ENCODE results near the gene ZNF10. TPM values are rescaled to one million over a fixed set of nuclear protein-coding genes. Genes with fewer than 3 reads are reported as not detected.

The ZNF10 gene
- total RNA-seq, 4 donors from 2014 or later: 5.7 to 33.1 (median 16.2) TPM

- no peak for TF ChIP-seq EP300 (IDR thresholded peaks at IDR 0.05)
- no peak for TF ChIP-seq POLR2A (IDR thresholded peaks at IDR 0.05)
- no peak for TF ChIP-seq CTCF (IDR thresholded peaks at IDR 0.05)
- no peaks in the 10 kb centered on the region for H3K27me3 ChIP-seq
- 94 to 97% methylated on average over 2 of the region's 2 CpGs for WGBS, 2 donors
- H3K9me3 ChIP-seq: peaks cover 4 to 100% (median 59%) of the 10 kb centered on the region in 4 donors
- no peak for DNase-seq (ENCODE audit: low spot score in 2 of 2)
- H3K4me1 ChIP-seq: no peaks in the 10 kb centered on the region
- no peak overlapping the region for H3K27ac ChIP-seq
- H3K4me3 ChIP-seq: no peak overlapping the region
- H3K36me3 ChIP-seq: peaks cover 9 to 79% (median 55%) of the 10 kb centered on the region in 3 donors
Measured at GRCh38 chr12:133156125-133156690, 25.8 kb downstream of the ZNF10 start.

DNA sequence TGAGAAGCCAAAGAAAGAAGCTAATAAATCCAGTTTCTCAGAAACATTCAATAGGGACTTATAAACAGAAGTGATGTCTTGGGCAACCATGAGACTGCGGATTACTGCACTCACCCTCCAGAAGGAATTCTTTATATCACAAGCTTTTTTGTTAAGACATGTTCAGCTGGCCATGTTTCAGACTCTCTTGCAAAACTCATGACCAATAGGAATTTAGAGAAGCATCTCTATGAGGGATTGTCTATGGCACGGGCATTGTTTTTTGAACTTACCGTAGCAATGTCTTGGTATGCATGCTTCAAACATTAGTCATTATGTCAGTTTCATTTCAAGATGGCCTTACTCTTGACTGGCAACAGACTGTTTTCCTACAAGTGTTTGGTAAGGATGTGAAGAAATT lies 35.3 kb downstream of the ZNF10 start:
- Histone ChIP-seq H3K36me3 (no peaks in the 10 kb centered on the region), H3K9me3 (peaks cover 0 to 90% (median 21%) of the 10 kb centered on the region in 4 donors), H3K4me1 (no peaks in the 10 kb centered on the region), H3K4me3 (no peak overlapping the region), H3K27me3 (no peaks in the 10 kb centered on the region), H3K27ac (no peak overlapping the region)
- WGBS, 2 donors: 85 to 91% methylated on average over 3 of the region's 3 CpGs
- no peak for TF ChIP-seq CTCF (IDR thresholded peaks at IDR 0.05)
- TF ChIP-seq EP300 (IDR thresholded peaks at IDR 0.05): no peak
- no peak for TF ChIP-seq POLR2A (IDR thresholded peaks at IDR 0.05)
- DNase-seq (ENCODE audit: low spot score in 2 of 2): no peak

DNA sequence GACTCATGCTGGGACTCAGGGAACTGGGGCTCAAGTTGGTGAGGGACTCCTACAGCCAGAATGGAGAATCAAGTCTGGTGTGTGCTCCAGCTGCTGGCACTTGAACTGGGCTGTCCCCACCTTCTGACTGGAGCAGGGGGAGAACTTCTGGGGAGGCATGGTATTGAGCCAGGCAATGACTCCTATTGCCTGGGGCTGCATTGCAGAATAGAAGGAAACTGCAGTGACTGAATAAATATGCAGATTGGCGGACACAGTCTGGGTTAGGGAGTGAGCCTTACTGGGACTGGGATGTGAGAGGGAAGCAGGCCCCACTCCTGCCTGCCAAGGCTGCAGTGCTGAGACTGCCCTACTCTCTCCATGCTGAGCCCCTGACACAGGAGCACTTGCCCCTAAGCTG lies 42.1 kb downstream of the ZNF10 start:
- Histone ChIP-seq H3K9me3 (peaks cover 0 to 87% (median 14%) of the 10 kb centered on the region in 4 donors), H3K4me3 (no peak overlapping the region), H3K27ac (no peak overlapping the region), H3K36me3 (no peaks in the 10 kb centered on the region), H3K27me3 (no peaks in the 10 kb centered on the region), H3K4me1 (no peaks in the 10 kb centered on the region)
- DNase-seq (ENCODE audit: low spot score in 2 of 2): no peak
- TF ChIP-seq EP300 (IDR thresholded peaks at IDR 0.05): no peak
- TF ChIP-seq CTCF (IDR thresholded peaks at IDR 0.05): no peak
- TF ChIP-seq POLR2A (IDR thresholded peaks at IDR 0.05): no peak
- 86 to 100% methylated on average over 1 of the region's 1 CpG for whole genome bisulfite sequencing, 2 donors

GRCh38 chr12:133174901-133175300 lies 44.5 kb downstream of the ZNF10 start:
- Histone ChIP-seq H3K4me1 (no peaks in the 10 kb centered on the region), H3K4me3 (no peak overlapping the region), H3K27me3 (no peaks in the 10 kb centered on the region), H3K27ac (no peak overlapping the region), H3K36me3 (no peaks in the 10 kb centered on the region), H3K9me3 (peaks cover 0 to 88% (median 15%) of the 10 kb centered on the region in 4 donors)
- TF ChIP-seq CTCF (IDR thresholded peaks at IDR 0.05) (no peak), EP300 (IDR thresholded peaks at IDR 0.05) (no peak), POLR2A (IDR thresholded peaks at IDR 0.05) (no peak)
- 76 to 86% methylated on average over 1 of the region's 1 CpG for WGBS, 2 donors
- DNase-seq (ENCODE audit: low spot score in 2 of 2): no peak

DNA sequence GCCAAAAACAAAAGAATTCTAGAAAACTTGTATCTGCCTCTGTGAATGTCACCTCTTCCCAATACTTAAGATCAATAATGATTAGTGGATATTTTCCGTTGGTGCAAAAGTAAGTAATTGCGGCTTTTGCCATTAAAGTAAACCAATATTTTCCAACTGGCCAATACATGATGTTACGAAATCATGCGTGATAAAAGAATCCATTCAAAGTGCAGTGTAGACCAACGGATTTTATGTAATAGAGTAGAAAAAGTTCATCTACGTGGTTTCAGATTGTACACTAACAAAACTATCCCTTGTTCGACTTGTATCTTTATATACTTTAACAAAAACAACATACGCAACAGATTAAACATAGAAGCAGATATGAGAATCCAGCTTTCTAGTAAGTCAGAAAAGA lies 50.2 kb downstream of the ZNF10 start:
- 96 to 97% methylated on average over 8 of the region's 8 CpGs for WGBS, 2 donors
- DNase-seq (ENCODE audit: low spot score in 2 of 2): no peak
- Histone ChIP-seq H3K4me1 (peaks cover 0 to 18% (median 0%) of the 10 kb centered on the region in 4 donors), H3K36me3 (peaks cover 0 to 34% (median 17%) of the 10 kb centered on the region in 3 donors), H3K9me3 (peaks cover 0 to 81% (median 16%) of the 10 kb centered on the region in 4 donors), H3K27me3 (no peaks in the 10 kb centered on the region), H3K4me3 (peak overlapping the region in 1 of 4 donors; percentile 92), H3K27ac (no peak overlapping the region)
- TF ChIP-seq CTCF (IDR thresholded peaks at IDR 0.05) (no peak), POLR2A (IDR thresholded peaks at IDR 0.05) (no peak), EP300 (IDR thresholded peaks at IDR 0.05) (no peak)
